Neural progenitor cell (in vitro differentiated cells): ENCODE results near the gene PPFIA1. TPM values are rescaled to one million over a fixed set of nuclear protein-coding genes. Genes with fewer than 3 reads are reported as not detected.
"Not testable (repeated sequence)": the region's sequence is repeated elsewhere in the genome, so short reads cannot be mapped to it uniquely, and the experiment has no call there.

Experiments
- DNase-seq: peaks from one replicate; pipeline ENCODE4 v3.0.0-alpha.2; 2016; ENCODE audit warnings: low spot score
- H2AFZ ChIP-seq: fragments of 200-600 bp; sonication (generic); replicated peaks from 2 replicates; pipeline ENCODE4 v1.6.1; 2016; ENCODE audit warnings: antibody characterized with exemption
- H3F3A ChIP-seq: fragments of 200-600 bp; sonication (generic); 2 replicates; pipeline ENCODE4 v1.6.1; 2016; ENCODE audit warnings: antibody characterized with exemption, low read depth
- H3K27ac ChIP-seq: fragments of 200-600 bp; sonication (generic); 2 replicates; pipeline ENCODE4 v1.5.1; 2016; ENCODE audit warnings: mild to moderate bottlenecking
- H3K27me3 ChIP-seq: fragments of 200-600 bp; sonication (generic); 2 replicates; pipeline ENCODE4 v1.6.1; 2016; ENCODE audit warnings: mild to moderate bottlenecking, moderate library complexity
- H3K36me3 ChIP-seq: fragments of 200-600 bp; sonication (generic); 2 replicates; pipeline ENCODE4 v1.5.1; 2016
- H3K4me1 ChIP-seq: fragments of 200-600 bp; sonication (generic); 2 replicates; pipeline ENCODE4 v1.6.1; 2016; ENCODE audit warnings: mixed run types
- H3K4me2 ChIP-seq: fragments of 200-600 bp; sonication (generic); 2 replicates; pipeline ENCODE4 v1.6.1; 2016
- H3K4me3 ChIP-seq: fragments of 200-600 bp; sonication (generic); 2 replicates; pipeline ENCODE4 v1.5.1; 2016
- H3K79me2 ChIP-seq: fragments of 200-600 bp; sonication (generic); 2 replicates; pipeline ENCODE4 v1.6.1; 2016; ENCODE audit warnings: low read depth
- H3K9ac ChIP-seq: fragments of 200-600 bp; sonication (generic); 2 replicates; pipeline ENCODE4 v1.6.1; 2016
- H3K9me3 ChIP-seq: fragments of 200-600 bp; sonication (generic); 2 replicates; pipeline ENCODE4 v1.5.1; 2016; ENCODE audit warnings: low read depth
- H4K20me1 ChIP-seq: fragments of 200-600 bp; sonication (generic); 2 replicates; pipeline ENCODE4 v1.6.1; 2016; ENCODE audit warnings: low read depth
- H3K27ac Mint-ChIP-seq: 3 replicates; pipeline ENCODE4 v1.8.0; 2021; ENCODE audit warnings: mixed read lengths
- H3K27me3 Mint-ChIP-seq: 2 replicates; pipeline ENCODE4 v1.8.0; 2022; ENCODE audit warnings: low read depth, mild to moderate bottlenecking, inconsistent platforms, moderate library complexity, mixed read lengths; ENCODE audit not compliant: insufficient read depth
- H3K36me3 Mint-ChIP-seq: 3 replicates; pipeline ENCODE4 v1.8.0; 2021; ENCODE audit warnings: mixed read lengths
- H3K4me1 Mint-ChIP-seq: 3 replicates; pipeline ENCODE4 v1.8.0; 2021; ENCODE audit warnings: mixed read lengths
- H3K4me3 Mint-ChIP-seq: 3 replicates; pipeline ENCODE4 v1.8.0; 2021; ENCODE audit warnings: mild to moderate bottlenecking, moderate library complexity, mixed read lengths
- H3K9me3 Mint-ChIP-seq: 3 replicates; pipeline ENCODE4 v1.8.0; 2020; ENCODE audit warnings: mixed read lengths
- EZH2 ChIP-seq: fragments of 200-600 bp; sonication (generic); IDR thresholded peaks from 2 replicates; pipeline ENCODE4 v1.6.1; 2017; ENCODE audit warnings: antibody characterized with exemption, mild to moderate bottlenecking, moderate library complexity
- EZH2phosphoT487 ChIP-seq: fragments of 200-600 bp; sonication (generic); IDR thresholded peaks from 2 replicates; pipeline ENCODE4 v1.6.1; 2017; ENCODE audit warnings: antibody characterized with exemption
- total RNA-seq: library from RNA; depleted of rRNA; stranded (reverse); fragments of >200 nt; gene quantifications from 2 replicates; pipeline ENCODE4 v1.2.3, GENCODE V29; 2015; ENCODE audit warnings: low replicate concordance
- TF ChIP-seq, protein P1 (sequence below): fragments of 200-600 bp; sonication (generic); IDR thresholded peaks from 2 replicates; pipeline ENCODE4 v1.5.1; 2017; ENCODE audit warnings: antibody characterized with exemption, mild to moderate bottlenecking

PPFIA1 gene
- total RNA-seq, 1 donor from 2014 or later = 42.6 TPM

DNA sequence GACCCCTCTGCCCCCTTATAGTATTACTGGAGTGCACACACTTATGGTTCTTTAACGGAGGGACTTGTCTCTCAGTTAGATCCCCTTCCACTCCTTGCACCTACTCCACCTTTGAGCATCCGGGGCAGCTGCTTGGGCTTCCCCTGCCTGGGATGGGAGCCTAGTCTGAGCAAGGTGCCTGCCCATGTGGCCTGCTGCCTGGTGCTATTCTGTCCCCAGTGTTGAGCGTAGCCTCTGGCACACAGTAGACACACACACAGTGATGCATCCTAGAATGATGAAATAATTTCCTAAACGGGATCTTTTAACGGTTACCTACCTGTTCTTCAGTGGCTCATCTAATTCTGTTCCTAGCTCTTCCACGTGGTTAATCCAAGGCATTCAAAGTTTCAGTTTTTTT, 22.4 kb downstream of the PPFIA1 start:
- Histone ChIP-seq H3K27me3 (no peaks in the 10 kb centered on the region), H3K79me2 (peaks cover 74% of the 10 kb centered on the region), H3F3A (peaks cover 4% of the 10 kb centered on the region), H3K36me3 (no peaks in the 10 kb centered on the region), H3K27ac (no peak overlapping the region), H3K4me2 (no peak overlapping the region), H3K4me3 (no peak overlapping the region), H3K9me3 (no peaks in the 10 kb centered on the region), H3K9ac (no peak overlapping the region), H2AFZ (no peak overlapping the region), H3K4me1 (no peaks in the 10 kb centered on the region), H4K20me1 (peaks cover 16% of the 10 kb centered on the region)
- H3K27ac Mint-ChIP-seq = no peak overlapping the region
- H3K27me3 Mint-ChIP-seq = peaks cover 6% of the 10 kb centered on the region
- no peak overlapping the region for H3K4me3 Mint-ChIP-seq
- peaks cover 3% of the 10 kb centered on the region for H3K9me3 Mint-ChIP-seq
- peaks cover 33% of the 10 kb centered on the region for H3K36me3 Mint-ChIP-seq
- TF ChIP-seq EZH2phosphoT487 (no peak), EZH2 (no peak)
- TF ChIP-seq, protein P1, sequence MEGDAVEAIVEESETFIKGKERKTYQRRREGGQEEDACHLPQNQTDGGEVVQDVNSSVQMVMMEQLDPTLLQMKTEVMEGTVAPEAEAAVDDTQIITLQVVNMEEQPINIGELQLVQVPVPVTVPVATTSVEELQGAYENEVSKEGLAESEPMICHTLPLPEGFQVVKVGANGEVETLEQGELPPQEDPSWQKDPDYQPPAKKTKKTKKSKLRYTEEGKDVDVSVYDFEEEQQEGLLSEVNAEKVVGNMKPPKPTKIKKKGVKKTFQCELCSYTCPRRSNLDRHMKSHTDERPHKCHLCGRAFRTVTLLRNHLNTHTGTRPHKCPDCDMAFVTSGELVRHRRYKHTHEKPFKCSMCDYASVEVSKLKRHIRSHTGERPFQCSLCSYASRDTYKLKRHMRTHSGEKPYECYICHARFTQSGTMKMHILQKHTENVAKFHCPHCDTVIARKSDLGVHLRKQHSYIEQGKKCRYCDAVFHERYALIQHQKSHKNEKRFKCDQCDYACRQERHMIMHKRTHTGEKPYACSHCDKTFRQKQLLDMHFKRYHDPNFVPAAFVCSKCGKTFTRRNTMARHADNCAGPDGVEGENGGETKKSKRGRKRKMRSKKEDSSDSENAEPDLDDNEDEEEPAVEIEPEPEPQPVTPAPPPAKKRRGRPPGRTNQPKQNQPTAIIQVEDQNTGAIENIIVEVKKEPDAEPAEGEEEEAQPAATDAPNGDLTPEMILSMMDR = no peak
- peaks cover 5% of the 10 kb centered on the region for H3K4me1 Mint-ChIP-seq
- DNase-seq = no peak

DNA sequence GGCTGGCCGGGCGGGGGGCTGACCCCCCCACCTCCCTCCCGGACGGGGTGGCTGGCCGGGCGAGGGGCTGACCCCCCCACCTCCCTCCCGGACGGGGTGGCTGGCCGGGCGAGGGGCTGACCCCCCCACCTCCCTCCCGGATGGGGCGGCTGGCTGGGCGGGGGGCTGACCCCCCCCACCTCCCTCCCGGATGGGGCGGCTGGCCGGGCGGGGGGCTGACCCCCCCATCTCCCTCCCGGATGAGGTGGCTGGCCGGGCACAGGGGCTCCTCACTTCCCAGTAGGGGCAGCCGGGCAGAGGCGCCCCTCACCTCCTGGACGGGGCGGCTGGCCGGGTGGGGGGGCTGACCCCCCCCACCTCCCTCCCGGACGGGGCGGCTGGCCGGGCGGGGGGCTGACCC, 24.7 kb downstream of the PPFIA1 start:
- not testable (repeated sequence) for H3K9me3 ChIP-seq, DNase-seq, H2AFZ ChIP-seq, H3K27me3 ChIP-seq, H4K20me1 ChIP-seq, H3K4me3 Mint-ChIP-seq, H3K4me3 ChIP-seq, H3F3A ChIP-seq, H3K9me3 Mint-ChIP-seq, H3K4me2 ChIP-seq, H3K36me3 ChIP-seq, H3K27ac ChIP-seq, H3K4me1 ChIP-seq, H3K9ac ChIP-seq, H3K27me3 Mint-ChIP-seq, H3K27ac Mint-ChIP-seq, H3K4me1 Mint-ChIP-seq
- peaks cover 37% of the 10 kb centered on the region for H3K36me3 Mint-ChIP-seq
- peaks cover 73% of the 10 kb centered on the region for H3K79me2 ChIP-seq

DNA sequence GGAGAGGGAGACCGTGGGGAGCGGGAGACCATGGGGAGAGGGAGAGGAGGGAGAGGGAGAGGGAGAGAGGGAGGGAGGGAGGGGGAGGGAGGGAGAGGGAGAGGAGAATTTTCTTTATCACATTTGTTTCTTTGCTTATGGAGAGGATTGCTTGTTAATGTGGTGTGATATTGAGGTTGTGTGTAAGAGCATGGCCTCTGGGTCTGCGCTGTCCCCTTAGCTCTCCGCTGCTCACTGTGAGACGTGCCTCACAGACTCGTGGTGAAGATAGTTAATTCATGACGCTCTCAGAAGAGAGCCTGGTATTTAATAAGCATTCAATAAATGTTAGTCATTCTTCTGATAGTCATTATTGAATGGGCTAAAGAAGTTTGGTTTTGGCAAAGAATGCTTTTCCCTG, 26.2 kb downstream of the PPFIA1 start:
- TF ChIP-seq EZH2phosphoT487 = no peak
- TF ChIP-seq EZH2 = no peak
- peaks cover 4% of the 10 kb centered on the region for H3F3A ChIP-seq
- H3K79me2 ChIP-seq = peaks cover 73% of the 10 kb centered on the region
- H3K36me3 ChIP-seq = no peaks in the 10 kb centered on the region
- H3K9ac ChIP-seq = no peak overlapping the region
- Mint-ChIP-seq H3K36me3 (peaks cover 34% of the 10 kb centered on the region), H3K27me3 (peaks cover 4% of the 10 kb centered on the region), H3K27ac (no peak overlapping the region), H3K4me3 (no peak overlapping the region), H3K4me1 (peaks cover 8% of the 10 kb centered on the region), H3K9me3 (peaks cover 3% of the 10 kb centered on the region)
- H3K4me3 ChIP-seq = no peak overlapping the region
- no peak for DNase-seq
- no peaks in the 10 kb centered on the region for H3K27me3 ChIP-seq
- no peaks in the 10 kb centered on the region for H3K4me1 ChIP-seq
- no peak overlapping the region for H3K27ac ChIP-seq
- H3K4me2 ChIP-seq = no peak overlapping the region
- no peaks in the 10 kb centered on the region for H3K9me3 ChIP-seq
- peaks cover 9% of the 10 kb centered on the region for H4K20me1 ChIP-seq
- no peak overlapping the region for H2AFZ ChIP-seq

DNA sequence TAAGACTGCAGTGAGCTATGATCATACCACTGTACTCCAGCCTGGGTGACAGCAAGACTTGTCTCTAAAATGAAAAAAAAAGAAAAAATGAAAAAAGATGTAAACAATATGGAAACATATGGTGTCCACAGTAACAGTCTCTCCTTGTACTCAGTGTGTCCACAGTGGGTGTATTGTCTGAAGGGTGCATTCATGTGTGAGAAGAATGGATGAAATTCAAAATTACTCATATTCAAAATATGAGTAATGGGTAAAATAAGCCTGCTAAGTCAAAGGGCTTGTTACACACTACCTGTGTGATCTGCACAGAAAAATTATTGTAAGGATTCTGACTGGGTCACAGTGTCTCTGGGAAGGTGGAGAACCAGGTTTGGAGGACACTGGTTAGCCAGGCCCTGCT, 26.9 kb downstream of the PPFIA1 start:
- H2AFZ ChIP-seq = no peak overlapping the region
- no peak overlapping the region for H3K4me2 ChIP-seq
- Mint-ChIP-seq H3K36me3 (peaks cover 39% of the 10 kb centered on the region), H3K27me3 (peaks cover 4% of the 10 kb centered on the region), H3K4me1 (peaks cover 14% of the 10 kb centered on the region), H3K4me3 (no peak overlapping the region), H3K9me3 (peaks cover 3% of the 10 kb centered on the region), H3K27ac (no peak overlapping the region)
- H3K27me3 ChIP-seq = no peaks in the 10 kb centered on the region
- H3K79me2 ChIP-seq = peaks cover 74% of the 10 kb centered on the region
- no peak overlapping the region for H3K27ac ChIP-seq
- no peaks in the 10 kb centered on the region for H3K9me3 ChIP-seq
- peaks cover 16% of the 10 kb centered on the region for H4K20me1 ChIP-seq
- no peak for DNase-seq
- peaks cover 4% of the 10 kb centered on the region for H3F3A ChIP-seq
- no peaks in the 10 kb centered on the region for H3K36me3 ChIP-seq
- H3K4me3 ChIP-seq = no peak overlapping the region
- TF ChIP-seq EZH2phosphoT487 (no peak), EZH2 (no peak)
- TF ChIP-seq, protein P1 = no peak
- no peaks in the 10 kb centered on the region for H3K4me1 ChIP-seq
- H3K9ac ChIP-seq = no peak overlapping the region
